AG10803 (cell line): Measurements from ENCODE around the gene RCL1.

Experiments used
- DNase-seq: peaks from one replicate; pipeline ENCODE4 v3.0.0; 2010; ENCODE audit warnings: low read depth
- H3K4me3 ChIP-seq: 2 replicates; pipeline ENCODE4 v1.5.1; 2011; ENCODE audit warnings: mild to moderate bottlenecking, low read length, control low read depth
- TF ChIP-seq, protein P1 (sequence below): conservative IDR thresholded peaks from 2 replicates; pipeline ENCODE4 v1.5.1; 2011; ENCODE audit warnings: mild to moderate bottlenecking, low read length, control low read depth, inconsistent platforms

Gene RCL1

GRCh38 chr9:4755026-4755609 lies 37.6 kb upstream of the RCL1 start:
- DNase-seq = no peak
- TF ChIP-seq, protein P1, sequence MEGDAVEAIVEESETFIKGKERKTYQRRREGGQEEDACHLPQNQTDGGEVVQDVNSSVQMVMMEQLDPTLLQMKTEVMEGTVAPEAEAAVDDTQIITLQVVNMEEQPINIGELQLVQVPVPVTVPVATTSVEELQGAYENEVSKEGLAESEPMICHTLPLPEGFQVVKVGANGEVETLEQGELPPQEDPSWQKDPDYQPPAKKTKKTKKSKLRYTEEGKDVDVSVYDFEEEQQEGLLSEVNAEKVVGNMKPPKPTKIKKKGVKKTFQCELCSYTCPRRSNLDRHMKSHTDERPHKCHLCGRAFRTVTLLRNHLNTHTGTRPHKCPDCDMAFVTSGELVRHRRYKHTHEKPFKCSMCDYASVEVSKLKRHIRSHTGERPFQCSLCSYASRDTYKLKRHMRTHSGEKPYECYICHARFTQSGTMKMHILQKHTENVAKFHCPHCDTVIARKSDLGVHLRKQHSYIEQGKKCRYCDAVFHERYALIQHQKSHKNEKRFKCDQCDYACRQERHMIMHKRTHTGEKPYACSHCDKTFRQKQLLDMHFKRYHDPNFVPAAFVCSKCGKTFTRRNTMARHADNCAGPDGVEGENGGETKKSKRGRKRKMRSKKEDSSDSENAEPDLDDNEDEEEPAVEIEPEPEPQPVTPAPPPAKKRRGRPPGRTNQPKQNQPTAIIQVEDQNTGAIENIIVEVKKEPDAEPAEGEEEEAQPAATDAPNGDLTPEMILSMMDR = no peak
- no peak overlapping the region for H3K4me3 ChIP-seq

GRCh38 chr9:4756420-4756819 lies 36.3 kb upstream of the RCL1 start:
- H3K4me3 ChIP-seq = no peak overlapping the region
- TF ChIP-seq, protein P1 = no peak
- no peak for DNase-seq

- H3K4me3 ChIP-seq = no peak overlapping the region
- DNase-seq = no peak
- TF ChIP-seq, protein P1 = no peak
Observed at GRCh38 chr9:4760122-4760521, 32.6 kb upstream of the RCL1 start.

GRCh38 chr9:4762108-4762885 lies 30.4 kb upstream of the RCL1 start:
- TF ChIP-seq, protein P1 = peak; percentile 85
- H3K4me3 ChIP-seq = no peak overlapping the region
- DNase-seq = peak; percentile 66

DNA sequence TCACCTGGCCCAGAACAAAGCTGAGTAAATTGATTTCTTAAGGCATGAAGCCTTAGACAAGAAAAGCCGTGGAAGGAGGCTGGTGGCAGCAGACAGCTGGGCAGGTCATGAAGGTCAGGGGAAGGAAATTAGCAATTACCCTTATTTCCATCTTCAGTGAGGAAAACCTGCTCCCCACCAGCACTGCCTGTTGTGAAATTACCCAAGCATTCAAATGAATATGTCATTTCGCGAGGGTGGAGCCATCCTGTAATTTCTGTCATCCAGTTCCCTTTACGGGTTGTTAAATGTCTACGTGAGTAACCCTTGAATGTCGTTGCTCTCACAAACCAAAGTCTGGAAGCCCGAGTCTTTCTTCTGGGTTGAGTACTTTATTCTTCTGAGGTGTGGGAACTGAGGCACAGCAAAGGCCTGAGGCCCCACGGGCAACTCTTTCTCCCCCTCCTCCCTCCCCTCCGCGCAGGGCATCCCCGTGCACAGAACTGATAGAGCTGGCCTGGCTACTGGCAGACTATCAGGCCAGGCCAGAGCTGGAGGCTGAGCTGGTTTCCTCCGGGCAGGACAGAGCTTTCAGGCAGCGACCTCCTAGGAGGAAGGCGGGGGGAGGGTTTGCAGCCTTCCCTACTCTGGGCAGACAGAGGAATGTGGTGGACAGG lies 29.7 kb upstream of the RCL1 start:
- DNase-seq = no peak
- H3K4me3 ChIP-seq = no peak overlapping the region
- TF ChIP-seq, protein P1 = no peak

DNA sequence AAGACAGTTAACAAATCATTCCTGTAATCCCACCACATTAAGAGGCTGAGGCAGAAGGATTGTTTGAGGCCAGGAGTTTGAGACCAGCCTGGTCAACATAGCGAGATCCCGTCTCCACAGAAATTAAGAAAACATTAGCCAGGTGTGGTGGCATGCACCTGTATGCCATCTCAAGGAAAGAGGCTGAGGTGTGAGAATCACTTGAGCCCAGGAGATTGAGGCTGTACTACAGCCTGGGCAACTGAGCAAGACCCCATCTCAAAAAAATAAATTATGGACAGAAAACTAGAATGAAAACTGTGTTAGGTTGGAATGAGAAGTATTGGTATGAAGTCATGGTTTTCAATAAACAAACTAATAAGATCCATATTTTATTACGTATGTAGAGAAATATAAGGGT lies 28.7 kb upstream of the RCL1 start:
- H3K4me3 ChIP-seq = no peak overlapping the region
- TF ChIP-seq, protein P1 = no peak
- DNase-seq = no peak
